Panc1 (cell line): ENCODE measurements around the gene NAGLU.
A peak's percentile ranks its signal among the peaks of the same experiment; 100 is the strongest.

ENCODE experiments used
- CTCF ChIP-seq: fragments of 450-650 bp; IDR thresholded peaks from 2 replicates; pipeline ENCODE4 v1.5.1; 2017; ENCODE audit warnings: mild to moderate bottlenecking
- POLR2AphosphoS5 ChIP-seq: IDR thresholded peaks from 2 replicates; pipeline ENCODE4 v1.6.1; 2012; ENCODE audit warnings: mild to moderate bottlenecking, low read depth, low read length, moderate library complexity
- REST ChIP-seq, 2 experiments: IDR thresholded peaks; 2 replicates each; pipeline ENCODE4 v1.6.1; 2011 to 2012; ENCODE audit warnings: low read depth in 2 of 2, control low read depth in 1 of 2, low read length in 1 of 2, mild to moderate bottlenecking in 1 of 2, moderate library complexity in 1 of 2; ENCODE audit not compliant: insufficient read depth in 1 of 2
- SIN3A ChIP-seq: IDR thresholded peaks from 2 replicates; pipeline ENCODE4 v1.6.1; 2012; ENCODE audit warnings: low read depth, mild to moderate bottlenecking, low read length, moderate library complexity, borderline replicate concordance; ENCODE audit not compliant: insufficient read depth

- TF ChIP-seq CTCF, result no peak
- TF ChIP-seq REST (IDR thresholded peaks at IDR 0.05; ENCODE audit: insufficient read depth in 1 of 2, low read depth in 2 of 2, low read length in 1 of 2), result no peak
- 0 out of 2 replicates have a peak, but pooled peaks have one; percentile 31 for TF ChIP-seq SIN3A
- peak; percentile 18; the same call in 1 of the 2 replicates for TF ChIP-seq POLR2AphosphoS5
These were observed 18.4 kb downstream of the NAGLU start for GRCh38 chr17:42554250-42555121.
